ENCODE results near the gene FBLN2. TPM values are rescaled to one million over a fixed set of nuclear protein-coding genes. Genes with fewer than 3 reads are reported as not detected.

Gene FBLN2
- total RNA-seq, 1 donor from 2014 or later: 94.3 TPM

- H3K9me3 ChIP-seq: no peaks in the 10 kb centered on the region
- intact Hi-C loops (cut with DNase I): no loop called here
- H3K4me1 ChIP-seq: peaks cover 69% of the 10 kb centered on the region
- no peaks in the 10 kb centered on the region for H3K36me3 ChIP-seq
- no peak for DNase-seq (ENCODE audit: extremely low spot score in 2 of 2)
- H3K27me3 ChIP-seq: no peaks in the 10 kb centered on the region
- TF ChIP-seq POLR2AphosphoS5 (IDR thresholded peaks at IDR 0.05; ENCODE audit: insufficient read depth in 1 of 2, low read depth in 1 of 2) (no peak), CTCF (IDR thresholded peaks at IDR 0.05) (no peak), POLR2A (IDR thresholded peaks at IDR 0.05) (no peak)
- peak overlapping the region; percentile 91 for H3K27ac ChIP-seq
- H3K4me3 ChIP-seq: no peak overlapping the region
These were observed 34.1 kb upstream of the FBLN2 start for GRCh38 chr3:13514639-13515435.

- no peaks in the 10 kb centered on the region for H3K9me3 ChIP-seq
- no peak for TF ChIP-seq POLR2AphosphoS5 (IDR thresholded peaks at IDR 0.05; ENCODE audit: insufficient read depth in 1 of 2, low read depth in 1 of 2)
- H3K36me3 ChIP-seq: no peaks in the 10 kb centered on the region
- H3K4me3 ChIP-seq: no peak overlapping the region
- H3K27me3 ChIP-seq: no peaks in the 10 kb centered on the region
- H3K4me1 ChIP-seq: peaks cover 73% of the 10 kb centered on the region
- peak overlapping the region; percentile 91 for H3K27ac ChIP-seq
- DNase-seq (ENCODE audit: extremely low spot score in 2 of 2): no peak
- intact Hi-C loops (cut with DNase I): no loop called here
These were observed 32.9 kb upstream of the FBLN2 start for GRCh38 chr3:13515786-13516759.

DNA sequence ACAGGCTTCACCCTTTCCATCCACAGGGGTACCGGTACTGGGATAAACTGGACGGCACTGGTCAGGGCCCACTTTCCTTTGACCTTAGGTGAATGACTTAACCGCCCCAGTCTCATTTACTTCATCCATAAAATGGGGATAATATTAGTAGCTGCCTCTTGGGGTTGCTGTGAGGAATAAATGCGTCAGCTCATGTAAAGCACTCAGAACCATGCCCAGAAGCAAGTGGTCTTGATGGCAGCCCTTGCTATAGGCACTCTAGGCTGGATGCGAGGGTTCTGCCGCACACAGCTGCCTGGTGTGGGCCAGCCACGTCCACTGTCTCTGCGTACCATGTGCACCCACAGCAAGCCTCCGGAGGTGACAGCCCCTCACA, 32.2 kb upstream of the FBLN2 start:
- no peak overlapping the region for H3K4me3 ChIP-seq

DNA sequence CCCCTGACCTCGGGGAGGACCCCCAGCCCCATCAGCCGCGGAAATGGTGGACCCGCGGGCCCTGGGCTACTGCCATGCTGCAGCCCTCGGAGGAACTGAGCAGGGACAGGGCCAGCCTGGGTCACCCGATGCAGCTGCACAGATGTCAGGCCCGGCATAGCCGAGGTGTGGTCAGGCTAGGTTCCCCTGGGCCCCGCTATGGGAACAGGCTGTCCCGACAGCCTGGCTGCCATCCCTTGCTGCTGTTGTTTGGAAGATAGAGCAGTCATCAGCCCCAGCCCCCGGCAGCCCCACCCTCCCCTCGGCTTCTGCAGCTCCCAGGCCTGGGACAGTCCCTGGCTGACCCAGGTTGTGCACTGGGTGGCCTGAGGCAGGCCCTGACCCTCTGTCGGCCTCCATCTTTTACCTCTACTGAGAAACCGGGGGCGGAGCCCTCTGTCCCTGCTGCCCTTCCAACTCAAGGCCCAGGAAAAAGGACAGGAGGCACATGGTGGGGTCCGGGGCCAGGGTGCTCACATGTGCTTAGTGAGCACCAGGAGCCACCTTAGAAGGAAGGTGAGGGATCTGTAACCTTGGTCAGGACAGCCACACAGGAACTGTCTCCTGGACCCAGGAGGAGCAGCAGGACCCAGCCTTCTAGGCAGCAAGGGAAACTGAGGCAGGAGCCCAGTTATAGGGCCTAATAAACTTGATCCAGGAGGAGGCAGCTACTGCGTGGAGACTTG, 31.5 kb upstream of the FBLN2 start:
- H3K36me3 ChIP-seq: no peaks in the 10 kb centered on the region
- H3K4me3 ChIP-seq: no peak overlapping the region
- no peaks in the 10 kb centered on the region for H3K9me3 ChIP-seq
- no peaks in the 10 kb centered on the region for H3K27me3 ChIP-seq
- peak overlapping the region; percentile 91 for H3K27ac ChIP-seq
- peak in 1 of 2 donors; percentile 71 for TF ChIP-seq POLR2AphosphoS5 (IDR thresholded peaks at IDR 0.05; ENCODE audit: insufficient read depth in 1 of 2, low read depth in 1 of 2)
- no peak for TF ChIP-seq CTCF (IDR thresholded peaks at IDR 0.05)
- TF ChIP-seq POLR2A (IDR thresholded peaks at IDR 0.05): no peak
- peaks cover 69% of the 10 kb centered on the region for H3K4me1 ChIP-seq
- intact Hi-C loops (cut with DNase I): no loop called here
- no peak for DNase-seq (ENCODE audit: extremely low spot score in 2 of 2)

More for the DNA sequence above, 32.2 kb upstream of the FBLN2 start:
- no peaks in the 10 kb centered on the region for H3K9me3 ChIP-seq
- TF ChIP-seq POLR2A (IDR thresholded peaks at IDR 0.05) (no peak), POLR2AphosphoS5 (IDR thresholded peaks at IDR 0.05; ENCODE audit: insufficient read depth in 1 of 2, low read depth in 1 of 2) (no peak), CTCF (IDR thresholded peaks at IDR 0.05) (no peak)
- no peaks in the 10 kb centered on the region for H3K36me3 ChIP-seq
- DNase-seq (ENCODE audit: extremely low spot score in 2 of 2): no peak
- H3K27me3 ChIP-seq: no peaks in the 10 kb centered on the region
- intact Hi-C loops (cut with DNase I): no loop called here
- peak overlapping the region; percentile 91 for H3K27ac ChIP-seq
- H3K4me1 ChIP-seq: peaks cover 73% of the 10 kb centered on the region

GRCh38 chr3:13518516-13518953, 30.4 kb upstream of the FBLN2 start:
- Histone ChIP-seq H3K4me3 (no peak overlapping the region), H3K4me1 (peaks cover 58% of the 10 kb centered on the region), H3K27ac (peak overlapping the region; percentile 91), H3K9me3 (no peaks in the 10 kb centered on the region), H3K36me3 (no peaks in the 10 kb centered on the region), H3K27me3 (no peaks in the 10 kb centered on the region)
- intact Hi-C loops (cut with DNase I): no loop called here
- TF ChIP-seq POLR2AphosphoS5 (IDR thresholded peaks at IDR 0.05; ENCODE audit: insufficient read depth in 1 of 2, low read depth in 1 of 2) (peak in 1 of 2 donors; percentile 61), POLR2A (IDR thresholded peaks at IDR 0.05) (no peak)
- DNase-seq (ENCODE audit: extremely low spot score in 2 of 2): no peak

Measured in vagina (tissue), 2 donors.